Mammary epithelial cell (primary cell): ENCODE results near the gene MRPS12.

ENCODE experiments used
- CTCF ChIP-seq, 2 donors: IDR thresholded peaks in 1 of 2; conservative IDR thresholded peaks in 1 of 2; 2 replicates each; pipeline ENCODE4 v1.5.1; 2011 to 2012; ENCODE audit warnings: inconsistent platforms in 2 of 2, low read length in 2 of 2, mild to moderate bottlenecking in 2 of 2, control low read depth in 1 of 2, low read depth in 1 of 2; ENCODE audit not compliant: insufficient read depth in 1 of 2; ENCODE audit errors: extremely low read depth in 1 of 2
- EZH2 ChIP-seq: IDR thresholded peaks from 2 replicates; pipeline ENCODE4 v1.6.1; 2012; ENCODE audit warnings: low read length, inconsistent platforms, borderline replicate concordance

GRCh38 chr19:38946229-38947010 is 15.7 kb downstream of the MRPS12 start:
- TF ChIP-seq CTCF (conservative IDR thresholded peaks at IDR 0.05 in 1 of 2, IDR thresholded peaks at IDR 0.05 in 1 of 2; ENCODE audit: extremely low read depth in 1 of 2, insufficient read depth in 1 of 2, low read depth in 1 of 2, low read length in 2 of 2) (no peak), EZH2 (no peak)
